ENCODE data around the gene TNFSF9.
"Not testable (repeated sequence)": the region's sequence is repeated elsewhere in the genome, so short reads cannot be mapped to it uniquely, and the experiment has no call there.

The TNFSF9 gene

DNA sequence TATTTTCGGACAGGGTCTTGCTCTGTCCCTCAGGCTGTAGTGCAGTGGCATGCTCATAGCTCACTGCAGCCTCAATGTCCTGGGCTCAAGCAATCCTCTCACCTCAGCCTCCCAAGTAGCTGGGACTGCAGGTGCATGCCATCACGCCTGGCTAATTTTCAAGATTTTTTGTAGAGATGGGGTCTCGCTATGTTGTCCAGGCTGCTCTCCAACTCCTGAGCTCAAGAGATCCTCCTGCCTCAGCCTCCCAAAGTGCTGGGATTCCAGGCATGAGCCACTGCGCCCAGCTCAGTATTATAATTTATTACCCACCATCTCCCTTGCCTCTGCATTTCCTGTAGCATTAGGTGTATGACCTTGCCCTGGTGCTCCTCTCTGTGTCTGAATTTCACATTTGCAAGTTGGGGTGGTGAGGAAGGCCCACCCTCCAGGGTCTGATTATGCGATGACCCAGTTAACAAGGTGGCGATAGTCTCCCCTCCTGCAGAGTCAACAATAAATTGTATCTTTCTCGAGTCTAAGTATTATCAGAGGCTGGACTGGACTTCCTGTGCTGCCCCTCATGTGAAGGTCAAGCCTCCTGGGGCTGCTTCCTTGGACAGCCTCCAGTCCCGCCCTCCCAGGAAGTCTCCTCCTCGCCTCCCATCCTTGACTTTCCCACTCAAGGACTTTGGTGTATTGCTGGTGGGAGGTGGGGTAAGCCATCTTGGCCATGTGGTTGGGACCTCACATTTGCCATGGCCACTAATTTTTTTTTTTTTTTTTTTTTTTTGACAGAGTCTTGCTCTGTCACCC lies 27.2 kb upstream of the TNFSF9 start:
- H3K27me3 ChIP-seq (replicated peaks; ENCODE audit: control insufficient read depth, insufficient read depth, low read length) = no peaks in the 10 kb centered on the region; the same call in 1 of the 2 replicates
- TF ChIP-seq, protein P1, sequence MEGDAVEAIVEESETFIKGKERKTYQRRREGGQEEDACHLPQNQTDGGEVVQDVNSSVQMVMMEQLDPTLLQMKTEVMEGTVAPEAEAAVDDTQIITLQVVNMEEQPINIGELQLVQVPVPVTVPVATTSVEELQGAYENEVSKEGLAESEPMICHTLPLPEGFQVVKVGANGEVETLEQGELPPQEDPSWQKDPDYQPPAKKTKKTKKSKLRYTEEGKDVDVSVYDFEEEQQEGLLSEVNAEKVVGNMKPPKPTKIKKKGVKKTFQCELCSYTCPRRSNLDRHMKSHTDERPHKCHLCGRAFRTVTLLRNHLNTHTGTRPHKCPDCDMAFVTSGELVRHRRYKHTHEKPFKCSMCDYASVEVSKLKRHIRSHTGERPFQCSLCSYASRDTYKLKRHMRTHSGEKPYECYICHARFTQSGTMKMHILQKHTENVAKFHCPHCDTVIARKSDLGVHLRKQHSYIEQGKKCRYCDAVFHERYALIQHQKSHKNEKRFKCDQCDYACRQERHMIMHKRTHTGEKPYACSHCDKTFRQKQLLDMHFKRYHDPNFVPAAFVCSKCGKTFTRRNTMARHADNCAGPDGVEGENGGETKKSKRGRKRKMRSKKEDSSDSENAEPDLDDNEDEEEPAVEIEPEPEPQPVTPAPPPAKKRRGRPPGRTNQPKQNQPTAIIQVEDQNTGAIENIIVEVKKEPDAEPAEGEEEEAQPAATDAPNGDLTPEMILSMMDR (IDR thresholded peaks at IDR 0.05; ENCODE audit: insufficient read depth, low read length, poor library complexity, severe bottlenecking) = no peak
- DNase-seq (ENCODE audit: extremely low read depth, insufficient read length) = no peak
- H3K4me3 ChIP-seq (replicated peaks; ENCODE audit: low read depth, low read length) = no peak overlapping the region
- H3K36me3 ChIP-seq (ENCODE audit: control insufficient read depth, insufficient read depth, low read length) = no peaks in the 10 kb centered on the region

DNA sequence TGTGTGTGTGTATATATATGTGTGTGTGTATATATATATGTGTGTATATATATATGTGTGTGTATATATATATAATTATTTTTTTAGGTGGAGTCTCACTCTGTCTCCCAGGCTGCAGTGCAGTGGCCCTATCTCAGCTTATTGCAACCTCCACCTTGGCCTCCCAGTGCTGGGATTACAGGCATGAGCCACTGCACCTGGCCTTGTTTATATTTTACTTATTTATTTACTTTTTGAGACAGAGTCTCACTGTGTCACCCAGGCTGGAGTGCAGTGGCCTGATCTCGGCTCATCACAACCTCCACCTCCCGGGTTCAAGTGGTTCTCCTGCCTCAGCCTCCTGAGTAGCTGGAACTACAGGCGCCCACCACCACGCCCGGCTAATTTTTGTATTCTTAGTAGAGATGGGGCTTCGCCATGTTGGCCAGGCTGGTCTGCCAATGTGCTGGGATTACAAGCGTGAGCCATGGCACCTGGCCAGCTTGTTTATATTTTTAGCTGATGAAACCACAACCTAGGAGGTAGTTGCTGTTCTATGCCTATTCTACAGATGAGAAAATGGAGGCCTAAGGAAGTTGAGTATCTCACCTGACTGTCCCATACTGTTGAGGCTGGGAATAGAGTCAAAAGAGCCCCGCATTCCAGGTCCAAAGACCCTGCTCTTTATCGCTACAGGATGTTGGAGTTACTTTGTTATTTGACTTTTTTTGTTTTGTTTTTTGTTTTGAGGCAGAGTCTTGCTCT lies 22.6 kb upstream of the TNFSF9 start:
- H3K36me3 ChIP-seq (ENCODE audit: control insufficient read depth, insufficient read depth, low read length); H3K4me3 ChIP-seq (replicated peaks; ENCODE audit: low read depth, low read length); H3K27me3 ChIP-seq (replicated peaks; ENCODE audit: control insufficient read depth, insufficient read depth, low read length); DNase-seq (ENCODE audit: extremely low read depth, insufficient read length): not testable (repeated sequence)

DNA sequence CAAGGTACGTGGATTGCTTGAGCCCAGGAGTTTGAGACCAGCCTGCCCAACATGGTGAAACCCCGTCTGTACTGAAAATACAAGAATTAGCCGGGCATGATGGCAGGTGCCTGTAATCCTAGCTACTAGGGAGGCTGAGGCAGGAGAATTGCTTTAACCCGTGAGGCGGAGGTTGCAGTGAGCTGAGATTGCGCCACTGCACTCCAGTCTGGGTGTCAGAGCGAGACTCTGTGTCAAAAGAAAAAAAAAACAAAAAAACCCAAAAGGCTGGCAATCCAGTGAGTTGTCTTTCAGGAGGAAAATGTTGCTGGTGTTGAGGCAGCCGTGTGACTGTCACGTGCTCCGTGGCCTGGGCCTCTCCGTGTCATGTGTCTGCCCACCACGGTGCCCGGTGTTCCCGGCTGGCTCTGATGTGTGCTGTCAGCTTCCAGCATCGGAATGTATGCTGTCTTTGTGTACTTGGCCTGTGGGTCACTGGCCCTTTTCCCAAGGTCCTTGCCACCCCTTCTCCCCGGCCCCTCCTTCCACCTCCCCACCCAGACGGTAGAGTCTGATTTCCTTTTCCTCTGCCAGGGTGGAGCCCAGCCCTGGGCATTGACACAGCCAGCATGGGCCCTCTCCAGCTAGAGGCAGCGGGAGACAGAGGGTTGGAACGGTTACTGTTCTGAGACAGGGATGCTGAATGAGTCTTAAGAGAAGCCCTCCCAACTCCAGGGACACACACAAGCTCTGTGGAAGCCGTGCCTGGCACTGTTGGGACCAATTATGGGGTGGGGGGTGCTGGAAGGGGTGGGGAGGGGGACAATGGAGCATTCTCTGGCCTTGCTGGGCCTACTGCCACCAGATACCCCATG lies 21.5 kb upstream of the TNFSF9 start:
- Histone ChIP-seq H3K36me3 (ENCODE audit: control insufficient read depth, insufficient read depth, low read length) (no peaks in the 10 kb centered on the region), H3K4me3 (replicated peaks; ENCODE audit: low read depth, low read length) (no peak overlapping the region), H3K27me3 (replicated peaks; ENCODE audit: control insufficient read depth, insufficient read depth, low read length) (no peaks in the 10 kb centered on the region)
- no peak for DNase-seq (ENCODE audit: extremely low read depth, insufficient read length)
- TF ChIP-seq, protein P1 (IDR thresholded peaks at IDR 0.05; ENCODE audit: insufficient read depth, low read length, poor library complexity, severe bottlenecking) = no peak

DNA sequence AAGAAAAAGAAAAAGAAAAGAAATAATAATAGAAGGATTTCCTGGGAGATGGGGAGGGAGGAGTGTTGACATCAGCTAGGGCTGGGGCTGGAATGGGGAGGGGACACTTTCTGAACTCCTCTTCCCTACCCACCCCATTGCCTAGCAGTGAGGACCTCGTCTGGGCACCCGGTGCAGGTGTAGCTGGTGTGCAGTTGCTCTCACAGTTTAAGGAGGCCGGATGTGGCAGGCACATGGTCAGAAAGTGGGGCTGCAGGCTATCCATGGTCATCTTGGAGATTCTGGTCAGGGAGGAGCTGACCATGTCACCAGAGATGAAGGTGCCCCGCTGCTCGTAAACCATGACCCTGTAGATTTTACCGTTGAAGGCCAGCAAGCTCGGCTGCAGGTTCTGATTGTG lies 20.2 kb upstream of the TNFSF9 start:
- H3K4me3 ChIP-seq (replicated peaks; ENCODE audit: low read depth, low read length) = no peak overlapping the region
- no peaks in the 10 kb centered on the region for H3K36me3 ChIP-seq (ENCODE audit: control insufficient read depth, insufficient read depth, low read length)
- H3K27me3 ChIP-seq (replicated peaks; ENCODE audit: control insufficient read depth, insufficient read depth, low read length) = no peaks in the 10 kb centered on the region
- DNase-seq (ENCODE audit: extremely low read depth, insufficient read length) = no peak
- TF ChIP-seq, protein P1 (IDR thresholded peaks at IDR 0.05; ENCODE audit: insufficient read depth, low read length, poor library complexity, severe bottlenecking) = no peak

DNA sequence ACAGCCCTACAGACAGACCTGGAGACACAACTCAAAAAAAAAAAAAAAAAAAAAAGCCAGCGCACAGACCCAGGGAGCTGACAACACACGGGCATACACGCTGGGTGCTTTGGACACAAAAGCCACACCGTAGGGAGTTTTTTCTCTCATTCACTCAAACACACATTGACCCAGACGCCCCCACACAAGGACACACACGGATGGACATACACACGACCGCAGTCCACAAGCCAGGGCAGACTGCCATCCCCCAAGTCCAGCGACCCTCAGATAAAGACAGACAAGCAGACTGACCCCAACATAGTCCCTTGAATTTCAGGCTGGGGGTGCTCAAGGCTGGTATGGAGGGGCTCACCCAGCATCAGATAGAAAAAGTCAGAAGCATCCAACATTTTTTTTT lies 16.7 kb upstream of the TNFSF9 start:
- DNase-seq (ENCODE audit: extremely low read depth, insufficient read length) = no peak
- no peaks in the 10 kb centered on the region for H3K27me3 ChIP-seq (replicated peaks; ENCODE audit: control insufficient read depth, insufficient read depth, low read length)
- TF ChIP-seq, protein P1 (IDR thresholded peaks at IDR 0.05; ENCODE audit: insufficient read depth, low read length, poor library complexity, severe bottlenecking) = no peak
- no peaks in the 10 kb centered on the region for H3K36me3 ChIP-seq (ENCODE audit: control insufficient read depth, insufficient read depth, low read length)
- H3K4me3 ChIP-seq (replicated peaks; ENCODE audit: low read depth, low read length) = no peak overlapping the region

Data from GM06990 (cell line).